Ovary (tissue), 3 donors: ENCODE data around the gene NME7.

Source experiments
- CTCF ChIP-seq, 3 donors: fragments of 450-650 bp in 2 of 3; fragments of 200-600 bp in 1 of 3; IDR thresholded peaks; one replicate each; pipeline versions ENCODE4 v1.5.1 to v1.8.0; 2016 to 2022; ENCODE audit warnings: antibody characterized with exemption in 3 of 3, mild to moderate bottlenecking in 1 of 3
- POLR2A ChIP-seq: fragments of 450-650 bp; IDR thresholded peaks from one replicate; pipeline ENCODE4 v1.6.1; 2017; ENCODE audit warnings: antibody characterized with exemption, mild to moderate bottlenecking, moderate library complexity
- donor health status: DM: no; HTN: no; CAD: no.

- TF ChIP-seq POLR2A (no peak), CTCF (IDR thresholded peaks at IDR 0.05) (no peak)
These were observed 265.0 kb downstream of the NME7 start for GRCh38 chr1:169102567-169102966.
